DOHH2 (cell line): ENCODE data around the gene NEUROG2.

Source experiments
- H3F3A ChIP-seq: fragments of 200-600 bp; sonication (generic), shearing (Covaris generic); 2 replicates; pipeline ENCODE4 v1.6.0; 2016; ENCODE audit warnings: antibody characterized with exemption, mild to moderate bottlenecking; ENCODE audit not compliant: control insufficient read depth, insufficient read depth
- H3K27ac ChIP-seq: fragments of 200-600 bp; sonication (generic); 2 replicates; pipeline ENCODE4 v1.5.1; 2014; ENCODE audit warnings: low read depth, mild to moderate bottlenecking, low read length, moderate library complexity
- H3K27me3 ChIP-seq: fragments of 200-600 bp; sonication (generic); 2 replicates; pipeline ENCODE4 v1.6.1; 2014; ENCODE audit warnings: mild to moderate bottlenecking, low read length, mixed read lengths; ENCODE audit not compliant: control insufficient read depth
- H3K36me3 ChIP-seq: fragments of 200-600 bp; sonication (generic); 2 replicates; pipeline ENCODE4 v1.6.1; 2014; ENCODE audit warnings: mild to moderate bottlenecking, low read length, moderate library complexity, mixed read lengths; ENCODE audit not compliant: control insufficient read depth
- H3K4me1 ChIP-seq: fragments of 200-600 bp; sonication (generic); 2 replicates; pipeline ENCODE4 v1.6.1; 2014; ENCODE audit warnings: mild to moderate bottlenecking, low read length, mixed read lengths; ENCODE audit not compliant: control insufficient read depth
- H3K4me2 ChIP-seq: fragments of 200-600 bp; sonication (generic); 2 replicates; pipeline ENCODE4 v1.6.0; 2014; ENCODE audit warnings: mild to moderate bottlenecking, low read length, moderate library complexity
- H3K4me3 ChIP-seq: fragments of 200-600 bp; sonication (generic); 2 replicates; pipeline ENCODE4 v1.5.1; 2014; ENCODE audit warnings: mild to moderate bottlenecking, low read length, mixed read lengths
- H3K79me2 ChIP-seq: fragments of 200-600 bp; sonication (generic); 2 replicates; pipeline ENCODE4 v1.6.1; 2014; ENCODE audit warnings: mild to moderate bottlenecking, low read length, mixed read lengths; ENCODE audit not compliant: control insufficient read depth
- H3K9me2 ChIP-seq: fragments of 200-600 bp; sonication (generic); replicated peaks from 2 replicates; pipeline ENCODE4 v1.6.1; 2014; ENCODE audit warnings: mild to moderate bottlenecking, low read length, mixed read lengths; ENCODE audit not compliant: control insufficient read depth
- H3K9me3 ChIP-seq: fragments of 200-600 bp; sonication (generic); 2 replicates; pipeline ENCODE4 v1.6.1; 2014; ENCODE audit warnings: antibody characterized with exemption, low read length, mixed read lengths; ENCODE audit not compliant: control insufficient read depth, insufficient read depth
- H4K20me1 ChIP-seq: fragments of 200-600 bp; sonication (generic); 2 replicates; pipeline ENCODE4 v1.6.0; 2014; ENCODE audit warnings: low read depth, mild to moderate bottlenecking, antibody characterized with exemption, low read length, moderate library complexity; ENCODE audit not compliant: control insufficient read depth, insufficient read depth
- CTCF ChIP-seq: fragments of 200-600 bp; sonication (generic); IDR thresholded peaks from one replicate; pipeline ENCODE4 v1.5.1; 2014; ENCODE audit warnings: antibody characterized with exemption, mild to moderate bottlenecking, low read depth, low read length; ENCODE audit not compliant: poor library complexity, severe bottlenecking
- EZH2phosphoT487 ChIP-seq: fragments of 200-600 bp; sonication (generic); IDR thresholded peaks from 2 replicates; pipeline ENCODE4 v1.6.1; 2017; ENCODE audit warnings: borderline replicate concordance, mild to moderate bottlenecking, antibody characterized with exemption, low read length, moderate library complexity, mixed read lengths

Gene NEUROG2

DNA sequence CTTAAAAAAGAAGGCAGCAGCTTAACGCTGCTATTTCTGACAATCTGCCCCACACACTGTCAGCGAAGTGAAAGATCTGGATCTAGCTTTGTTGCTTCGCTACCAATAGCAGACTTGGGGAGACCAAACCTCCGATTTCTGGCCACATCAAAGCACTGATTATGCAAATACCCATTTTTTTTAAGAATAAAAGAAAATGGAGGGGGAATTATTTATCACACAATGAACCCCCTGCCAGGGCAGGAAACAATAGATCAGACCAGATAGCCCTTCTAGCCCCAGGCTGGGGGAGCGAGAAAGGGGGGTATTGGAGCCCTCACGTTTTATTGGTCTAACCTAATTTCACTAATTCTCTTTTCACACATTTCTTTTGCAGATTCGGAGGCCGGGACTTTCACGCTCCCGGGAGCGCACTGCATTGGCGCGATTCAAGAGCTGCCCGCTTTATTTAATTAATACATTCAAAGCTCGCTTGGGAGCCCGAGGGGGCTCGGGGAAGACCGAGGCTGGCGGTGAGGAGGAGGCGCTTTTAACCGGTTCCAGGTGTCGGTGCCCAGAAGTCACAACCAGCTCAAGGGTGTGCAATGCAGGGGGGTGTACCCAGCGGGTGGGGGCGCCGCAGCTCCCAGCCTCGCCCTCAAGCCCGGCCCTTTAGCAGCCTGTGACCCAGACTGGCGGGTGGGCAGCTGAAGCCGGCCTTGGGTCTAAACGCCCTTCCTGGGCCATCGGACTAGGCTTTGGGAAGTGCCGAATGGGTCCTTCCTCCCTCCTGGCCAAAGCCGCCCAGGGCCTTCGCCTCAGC is 5.5 kb downstream of the NEUROG2 start:
- Histone ChIP-seq H3F3A (peaks cover 11% of the 10 kb centered on the region; the same call in 1 of the 2 replicates), H3K79me2 (no peaks in the 10 kb centered on the region), H3K27ac (no peak overlapping the region), H4K20me1 (no peaks in the 10 kb centered on the region), H3K27me3 (peaks cover 77% of the 10 kb centered on the region), H3K4me2 (peak overlapping the region; percentile 22), H3K9me3 (no peaks in the 10 kb centered on the region), H3K9me2 (no peaks in the 10 kb centered on the region), H3K4me3 (no peak overlapping the region), H3K4me1 (peaks cover 27% of the 10 kb centered on the region), H3K36me3 (no peaks in the 10 kb centered on the region)
- TF ChIP-seq CTCF (no peak), EZH2phosphoT487 (no peak)

- H3K4me3 ChIP-seq = no peak overlapping the region
Measured at GRCh38 chr4:112509243-112510141, 6.5 kb downstream of the NEUROG2 start.

GRCh38 chr4:112508356-112508755 is 7.6 kb downstream of the NEUROG2 start:
- H3K4me3 ChIP-seq = no peak overlapping the region
- no peaks in the 10 kb centered on the region for H3K36me3 ChIP-seq
- H4K20me1 ChIP-seq = no peaks in the 10 kb centered on the region
- H3K9me2 ChIP-seq = no peaks in the 10 kb centered on the region
- TF ChIP-seq CTCF (no peak), EZH2phosphoT487 (no peak)
- H3K4me1 ChIP-seq = peaks cover 9% of the 10 kb centered on the region
- H3F3A ChIP-seq = peaks cover 5% of the 10 kb centered on the region; the same call in 1 of the 2 replicates
- H3K4me2 ChIP-seq = no peak overlapping the region
- no peak overlapping the region for H3K27ac ChIP-seq
- H3K79me2 ChIP-seq = no peaks in the 10 kb centered on the region
- H3K9me3 ChIP-seq = no peaks in the 10 kb centered on the region
- H3K27me3 ChIP-seq = peaks cover 68% of the 10 kb centered on the region

More at GRCh38 chr4:112509243-112510141, 6.5 kb downstream of the NEUROG2 start:
- Histone ChIP-seq H3K79me2 (no peaks in the 10 kb centered on the region), H3F3A (peaks cover 11% of the 10 kb centered on the region; the same call in 1 of the 2 replicates), H3K36me3 (no peaks in the 10 kb centered on the region), H3K9me2 (no peaks in the 10 kb centered on the region), H3K9me3 (no peaks in the 10 kb centered on the region), H3K4me2 (peak overlapping the region; percentile 22; the same call in 1 of the 2 replicates), H3K27me3 (peaks cover 72% of the 10 kb centered on the region), H4K20me1 (no peaks in the 10 kb centered on the region), H3K4me1 (peaks cover 18% of the 10 kb centered on the region), H3K27ac (no peak overlapping the region)
- TF ChIP-seq EZH2phosphoT487 (no peak), CTCF (no peak)
